ENCODE results near the gene RASA2.

- TF ChIP-seq POLR2A (IDR thresholded peaks at IDR 0.05) (no peak), POLR2AphosphoS5 (IDR thresholded peaks at IDR 0.05) (no peak), CTCF (IDR thresholded peaks at IDR 0.05) (no peak)
Observed at GRCh38 chr3:141514382-141514781, 27.6 kb downstream of the RASA2 start.

All from breast epithelium (tissue), 3 donors.